ENCODE results near the gene GPR143. TPM values are rescaled to one million over a fixed set of nuclear protein-coding genes. Genes with fewer than 3 reads are reported as not detected.

The GPR143 gene
- total and polyA plus RNA-seq, 2 experiments from 2014 or later, result 6.3 to 12.8 TPM

DNA sequence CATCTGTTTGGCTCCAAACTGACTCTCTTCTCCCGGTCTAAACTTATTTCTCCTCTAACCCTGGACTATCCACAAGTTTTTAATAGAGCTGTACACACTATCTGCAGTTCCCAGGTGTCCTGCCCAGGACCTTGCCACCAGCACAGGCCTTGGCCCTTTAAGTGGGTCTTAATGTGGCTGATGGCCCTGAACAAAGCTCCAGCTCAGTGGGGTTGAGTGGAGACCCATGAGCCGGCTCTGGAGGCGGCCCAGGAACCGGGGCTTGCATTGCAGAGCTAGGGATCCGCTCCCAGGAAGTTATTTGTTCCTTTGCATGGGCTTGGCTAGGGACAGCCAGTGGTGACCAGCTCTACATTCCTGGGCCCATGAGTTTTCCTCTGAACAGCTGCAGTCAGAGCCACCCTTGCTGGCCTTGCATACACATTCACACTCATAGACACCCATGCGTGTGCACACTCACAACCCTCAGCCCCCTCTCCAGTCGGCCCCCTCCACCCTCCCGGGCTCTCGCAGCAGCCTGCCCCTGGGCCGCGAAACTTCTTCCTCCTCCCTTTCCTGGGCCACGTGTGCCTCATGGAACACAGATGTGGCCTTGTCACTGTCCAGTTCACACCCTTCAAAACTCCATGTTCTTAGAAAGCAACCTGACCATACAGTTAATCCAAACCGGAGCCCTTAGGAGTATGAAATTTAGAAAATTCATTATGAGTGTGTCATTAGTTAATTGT lies 58.2 kb downstream of the GPR143 start:
- Histone ChIP-seq H3K27me3 (no peaks in the 10 kb centered on the region), H3K4me1 (ENCODE audit: low read depth) (peaks cover 2% of the 10 kb centered on the region), H3K9me3 (ENCODE audit: low read depth) (no peaks in the 10 kb centered on the region), H3K27ac (peak overlapping the region; percentile 34), H3K4me3 (no peak overlapping the region), H3K36me3 (peaks cover 42% of the 10 kb centered on the region)
- TF ChIP-seq, protein P1, sequence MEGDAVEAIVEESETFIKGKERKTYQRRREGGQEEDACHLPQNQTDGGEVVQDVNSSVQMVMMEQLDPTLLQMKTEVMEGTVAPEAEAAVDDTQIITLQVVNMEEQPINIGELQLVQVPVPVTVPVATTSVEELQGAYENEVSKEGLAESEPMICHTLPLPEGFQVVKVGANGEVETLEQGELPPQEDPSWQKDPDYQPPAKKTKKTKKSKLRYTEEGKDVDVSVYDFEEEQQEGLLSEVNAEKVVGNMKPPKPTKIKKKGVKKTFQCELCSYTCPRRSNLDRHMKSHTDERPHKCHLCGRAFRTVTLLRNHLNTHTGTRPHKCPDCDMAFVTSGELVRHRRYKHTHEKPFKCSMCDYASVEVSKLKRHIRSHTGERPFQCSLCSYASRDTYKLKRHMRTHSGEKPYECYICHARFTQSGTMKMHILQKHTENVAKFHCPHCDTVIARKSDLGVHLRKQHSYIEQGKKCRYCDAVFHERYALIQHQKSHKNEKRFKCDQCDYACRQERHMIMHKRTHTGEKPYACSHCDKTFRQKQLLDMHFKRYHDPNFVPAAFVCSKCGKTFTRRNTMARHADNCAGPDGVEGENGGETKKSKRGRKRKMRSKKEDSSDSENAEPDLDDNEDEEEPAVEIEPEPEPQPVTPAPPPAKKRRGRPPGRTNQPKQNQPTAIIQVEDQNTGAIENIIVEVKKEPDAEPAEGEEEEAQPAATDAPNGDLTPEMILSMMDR (IDR thresholded peaks at IDR 0.05; ENCODE audit: low read depth, low read length), result no peak
- DNase-seq (ENCODE audit: low read depth in 1 of 2, low spot score in 1 of 2), result no peak

DNA sequence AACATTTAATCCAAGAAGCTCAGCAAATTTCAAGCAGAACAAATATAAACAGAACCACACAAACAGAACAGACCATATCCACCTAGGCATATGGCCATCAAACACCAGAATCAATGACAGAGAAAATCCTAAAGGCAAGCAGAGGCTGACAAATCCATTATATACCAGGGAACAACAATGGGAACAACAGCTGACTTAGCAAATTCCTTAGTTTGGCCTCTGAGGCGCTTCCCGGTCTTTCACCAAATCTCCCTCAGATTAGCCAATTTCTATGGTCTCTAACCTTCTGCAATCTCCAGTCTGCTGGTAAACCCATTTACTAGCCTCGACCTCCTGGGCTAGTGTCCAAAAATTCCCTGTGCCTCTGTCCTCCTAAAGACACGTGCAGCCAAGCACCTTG lies 59.2 kb downstream of the GPR143 start:
- no peak for DNase-seq (ENCODE audit: low read depth in 1 of 2, low spot score in 1 of 2)
- H3K4me3 ChIP-seq, result no peak overlapping the region
- peaks cover 2% of the 10 kb centered on the region for H3K4me1 ChIP-seq (ENCODE audit: low read depth)

GRCh38 chrX:9704876-9705465 lies 60.7 kb downstream of the GPR143 start:
- Histone ChIP-seq H3K27ac (no peak overlapping the region), H3K27me3 (no peaks in the 10 kb centered on the region), H3K9me3 (ENCODE audit: low read depth) (no peaks in the 10 kb centered on the region), H3K4me1 (ENCODE audit: low read depth) (peaks cover 2% of the 10 kb centered on the region), H3K4me3 (no peak overlapping the region), H3K36me3 (peaks cover 21% of the 10 kb centered on the region)
- no peak for DNase-seq (ENCODE audit: low read depth in 1 of 2, low spot score in 1 of 2)
- TF ChIP-seq, protein P1 (IDR thresholded peaks at IDR 0.05; ENCODE audit: low read depth, low read length), result no peak

More for the DNA sequence above, 59.2 kb downstream of the GPR143 start:
- TF ChIP-seq, protein P1 (IDR thresholded peaks at IDR 0.05; ENCODE audit: low read depth, low read length), result no peak
- no peak overlapping the region for H3K27ac ChIP-seq
- H3K36me3 ChIP-seq, result peaks cover 34% of the 10 kb centered on the region
- H3K27me3 ChIP-seq, result no peaks in the 10 kb centered on the region
- no peaks in the 10 kb centered on the region for H3K9me3 ChIP-seq (ENCODE audit: low read depth)

- H3K4me3 ChIP-seq, result no peak overlapping the region
- no peak for DNase-seq (ENCODE audit: low read depth in 1 of 2, low spot score in 1 of 2)
- H3K27me3 ChIP-seq, result no peaks in the 10 kb centered on the region
- H3K9me3 ChIP-seq (ENCODE audit: low read depth), result no peaks in the 10 kb centered on the region
- no peaks in the 10 kb centered on the region for H3K4me1 ChIP-seq (ENCODE audit: low read depth)
- peaks cover 12% of the 10 kb centered on the region for H3K36me3 ChIP-seq
- no peak overlapping the region for H3K27ac ChIP-seq
- TF ChIP-seq, protein P1 (IDR thresholded peaks at IDR 0.05; ENCODE audit: low read depth, low read length), result no peak
These were observed 62.2 kb downstream of the GPR143 start for GRCh38 chrX:9703406-9703805.

DNA sequence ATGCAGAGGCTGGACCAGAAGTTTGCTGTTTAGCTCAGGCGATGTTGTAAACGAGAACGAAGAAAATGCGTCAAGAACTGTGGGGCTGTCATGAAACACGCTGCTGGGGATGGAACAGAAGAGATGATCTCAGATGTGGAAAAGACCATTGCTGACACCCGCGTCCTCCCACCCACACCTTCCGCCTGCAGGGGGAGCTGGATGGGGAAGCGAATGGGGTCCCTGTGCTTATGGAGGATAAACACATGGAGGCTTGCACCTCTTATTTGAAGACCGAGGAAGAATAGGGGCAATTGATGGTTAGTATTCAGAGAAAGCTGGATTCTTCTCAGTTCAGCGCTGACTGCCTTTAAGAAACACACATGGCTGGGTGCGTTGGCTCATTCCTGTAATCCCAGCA lies 63.9 kb downstream of the GPR143 start:
- Histone ChIP-seq H3K9me3 (ENCODE audit: low read depth) (no peaks in the 10 kb centered on the region), H3K27ac (no peak overlapping the region), H3K36me3 (peaks cover 18% of the 10 kb centered on the region), H3K4me3 (no peak overlapping the region), H3K4me1 (ENCODE audit: low read depth) (peaks cover 4% of the 10 kb centered on the region), H3K27me3 (no peaks in the 10 kb centered on the region)
- TF ChIP-seq, protein P1 (IDR thresholded peaks at IDR 0.05; ENCODE audit: low read depth, low read length), result no peak
- no peak for DNase-seq (ENCODE audit: low read depth in 1 of 2, low spot score in 1 of 2)
